NCI-H82 treated with DMSO at 0.1 percent for 48 hours (cell line): Measurements from ENCODE around the gene H2BW2.
"Not testable (repeated sequence)": the region's sequence is repeated elsewhere in the genome, so short reads cannot be mapped to it uniquely, and the experiment has no call there.

Source experiments
- DNase-seq: peaks from one replicate; lab custom pipeline; 2025; ENCODE audit not compliant: unreplicated experiment; lab: John Stamatoyannopoulos, UW

Gene H2BW2

DNA sequence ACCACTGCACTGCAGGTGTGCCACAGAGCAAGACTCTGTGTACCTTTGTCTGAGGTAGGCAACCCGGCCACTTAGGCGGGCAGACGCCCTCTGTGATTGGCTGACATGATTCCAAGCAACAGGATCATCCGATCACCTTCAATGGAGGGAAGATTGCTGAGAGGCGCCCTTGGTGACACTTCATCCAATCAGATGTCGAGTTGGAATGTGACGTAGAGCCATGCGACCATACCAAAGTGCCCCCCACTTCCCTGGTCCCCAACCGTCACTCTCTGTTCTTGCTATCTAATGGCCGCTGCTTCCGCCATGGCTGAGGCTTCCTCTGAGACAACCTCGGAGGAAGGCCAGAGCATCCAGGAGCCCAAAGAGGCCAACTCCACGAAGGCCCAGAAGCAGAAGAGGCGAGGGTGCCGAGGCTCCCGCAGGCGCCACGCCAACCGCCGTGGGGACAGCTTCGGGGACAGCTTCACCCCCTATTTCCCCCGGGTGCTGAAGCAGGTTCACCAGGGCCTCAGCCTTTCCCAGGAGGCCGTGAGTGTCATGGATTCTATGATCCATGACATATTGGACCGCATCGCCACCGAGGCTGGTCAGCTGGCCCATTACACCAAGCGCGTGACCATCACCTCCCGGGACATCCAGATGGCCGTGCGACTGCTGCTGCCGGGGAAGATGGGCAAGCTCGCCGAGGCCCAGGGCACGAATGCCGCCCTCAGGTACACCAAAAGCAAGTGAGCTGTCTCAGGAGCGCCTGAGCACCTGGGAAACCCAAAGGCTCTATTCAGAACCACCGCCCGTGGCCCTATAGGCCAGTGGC is at the start of gene H2BW2:
TSS of gene H2BW2 (plus strand) at position 268 of the 817 bp plus-strand sequence. CDS start at position 307, 39 bp downstream.
- no peak for DNase-seq

GRCh38 chrX:103999234-103999633 is 40.5 kb upstream of the H2BW2 start:
- no peak for DNase-seq

GRCh38 chrX:104008831-104009230 is 30.9 kb upstream of the H2BW2 start:
- no peak for DNase-seq

- DNase-seq, result no peak
Observed at GRCh38 chrX:104013158-104013557, 26.6 kb upstream of the H2BW2 start.

GRCh38 chrX:104013606-104014005 is 26.1 kb upstream of the H2BW2 start, which contains the start of gene H2BW1:
Gene H2BW1 (minus strand): TSS chrX:104013708. CDS start chrX:104013576, 132 bp downstream.
- no peak for DNase-seq

GRCh38 chrX:104015576-104015975 is 24.2 kb upstream of the H2BW2 start:
- not testable (repeated sequence) for DNase-seq

DNA sequence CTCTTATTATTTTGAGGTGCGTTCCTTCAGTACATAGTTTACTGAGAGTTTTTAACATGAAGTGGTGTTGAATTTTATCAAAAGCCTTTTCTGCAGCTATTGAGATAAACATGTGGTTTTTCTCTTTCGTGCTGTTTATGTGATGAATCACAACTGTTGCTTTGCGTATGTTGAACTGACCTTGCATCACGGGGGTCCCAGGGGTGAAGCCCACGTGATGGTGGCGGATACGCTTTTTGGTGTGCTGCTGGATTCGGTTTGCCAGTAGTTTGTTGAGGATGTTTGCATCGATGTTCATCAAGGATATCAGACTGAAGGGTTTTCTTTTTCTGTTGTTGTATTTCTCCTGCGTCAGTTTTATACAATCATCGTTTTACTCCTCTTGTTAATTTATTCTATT is 21.6 kb upstream of the H2BW2 start:
- no peak for DNase-seq

GRCh38 chrX:104041003-104041402 is 1.2 kb downstream of the H2BW2 start:
- no peak for DNase-seq

DNA sequence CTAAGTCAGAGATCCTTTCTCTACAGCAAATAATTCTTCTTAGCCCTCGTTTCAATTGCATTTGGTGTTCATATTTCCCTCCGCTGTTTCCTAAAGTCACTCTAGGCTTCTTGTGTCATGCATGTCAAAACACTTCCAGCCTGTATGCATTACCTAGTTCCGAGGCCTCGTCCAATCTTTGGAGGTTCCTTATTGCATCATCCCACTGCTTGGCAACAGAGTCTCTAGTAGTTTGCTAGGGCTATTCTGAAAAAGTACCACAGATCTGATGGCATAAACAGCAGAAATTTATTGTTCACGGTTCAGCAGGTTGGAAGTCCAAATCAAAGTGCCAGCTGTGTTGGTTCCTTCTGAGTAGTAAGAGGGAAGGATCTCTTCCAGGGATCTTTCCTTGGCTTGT is 5.9 kb downstream of the H2BW2 start:
- no peak for DNase-seq

- DNase-seq, result no peak
Observed at GRCh38 chrX:104047171-104047570, 7.4 kb downstream of the H2BW2 start.

DNA sequence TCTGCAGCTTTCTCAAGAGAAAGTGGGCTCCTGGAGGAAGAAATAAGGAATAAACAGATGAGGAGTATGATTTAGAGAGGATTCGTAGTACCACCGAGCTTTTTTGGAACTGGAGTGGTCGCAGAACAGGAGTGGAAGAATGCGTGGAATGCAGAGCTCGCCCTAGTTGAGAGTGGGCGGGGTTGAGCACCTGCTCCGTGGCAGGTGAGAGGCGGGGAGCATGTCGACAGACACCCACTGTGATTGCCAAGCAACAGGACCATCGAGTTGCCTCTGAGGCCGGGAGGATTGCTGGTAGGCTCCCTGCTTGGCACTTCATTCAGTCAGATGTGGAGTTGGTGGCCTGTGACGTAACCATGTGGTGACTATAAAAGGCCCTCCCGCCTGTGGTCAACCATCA is 15.2 kb downstream of the H2BW2 start:
- not testable (repeated sequence) for DNase-seq

DNA sequence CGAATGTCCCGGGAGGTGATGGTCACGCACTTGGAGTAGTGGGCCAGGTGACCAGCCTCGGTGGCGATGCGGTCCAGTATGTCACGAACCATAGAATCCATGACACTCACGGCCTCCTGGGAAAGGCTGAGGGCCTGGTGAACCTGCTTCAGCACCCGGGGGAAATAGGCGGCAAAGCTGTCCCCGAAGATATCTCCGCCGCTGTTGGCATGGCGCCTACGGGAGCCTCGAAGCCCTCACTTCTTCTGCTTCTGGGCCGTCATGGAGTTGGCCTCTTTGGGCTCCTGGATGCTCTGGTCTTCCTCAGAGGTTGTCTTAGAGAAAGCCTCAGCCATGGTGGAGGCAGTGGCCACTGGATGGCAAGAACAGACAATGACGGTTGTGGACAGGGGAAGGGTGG is 22.9 kb downstream of the H2BW2 start:
- not testable (repeated sequence) for DNase-seq

DNA sequence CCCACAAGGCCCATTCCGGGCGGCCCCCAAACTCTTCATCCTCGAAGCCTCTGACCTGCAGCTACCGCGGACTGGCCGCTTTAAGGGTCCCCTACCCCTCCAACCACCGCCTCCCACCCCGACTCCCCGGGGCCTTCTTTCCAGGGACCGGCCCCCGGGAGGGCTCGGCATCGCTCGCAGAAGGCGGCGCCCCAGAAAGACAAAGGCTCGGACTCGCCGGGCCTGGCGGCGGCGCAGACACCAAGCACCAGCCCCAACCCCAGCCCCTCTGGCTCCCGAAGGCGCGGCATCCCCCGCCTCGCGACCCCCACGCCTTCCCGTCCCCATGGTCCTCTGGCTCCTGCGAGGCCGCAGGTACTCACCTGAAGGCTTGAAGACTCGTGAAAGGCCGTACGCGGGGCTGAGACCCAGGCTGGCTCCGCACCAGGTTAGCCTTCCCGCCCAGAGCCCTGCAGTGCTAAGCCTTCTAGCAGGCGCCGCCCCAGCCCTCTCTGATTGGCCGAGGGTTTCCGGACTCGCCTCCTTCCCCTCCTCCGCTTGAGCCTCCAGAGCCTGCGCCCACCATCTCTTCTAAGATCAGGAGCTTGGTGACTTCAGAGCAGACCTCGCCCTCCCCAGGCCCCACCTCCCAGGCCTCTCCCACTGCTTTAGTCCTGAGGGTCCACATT is 36.2 kb downstream of the H2BW2 start, which contains the start of gene TMSB15C:
TSS of gene TMSB15C (minus strand) at position 459 of the 668 bp plus-strand sequence.
- not testable (repeated sequence) for DNase-seq

DNA sequence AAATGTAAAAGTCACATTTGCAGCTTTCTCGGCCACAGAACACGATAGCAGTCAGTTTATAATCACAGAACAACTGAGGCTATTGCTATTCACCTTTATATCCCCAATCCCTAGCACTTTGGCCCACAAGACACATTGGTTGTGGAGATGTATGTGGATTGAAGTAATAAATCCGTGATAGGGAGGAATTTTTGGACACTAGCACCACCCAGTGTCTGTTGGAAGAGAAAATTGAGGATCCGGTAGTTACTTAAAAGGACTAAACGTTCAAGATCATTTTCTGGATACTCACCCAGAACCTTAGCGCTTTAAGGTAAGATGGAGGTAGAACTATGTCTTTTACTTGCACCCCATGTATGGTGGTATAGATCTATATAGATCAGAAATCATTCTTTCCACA is 38.1 kb downstream of the H2BW2 start:
- not testable (repeated sequence) for DNase-seq

- DNase-seq, result no peak
Observed at GRCh38 chrX:104084063-104084462, 44.3 kb downstream of the H2BW2 start.

GRCh38 chrX:104084534-104085277 is 45.0 kb downstream of the H2BW2 start:
- no peak for DNase-seq

DNA sequence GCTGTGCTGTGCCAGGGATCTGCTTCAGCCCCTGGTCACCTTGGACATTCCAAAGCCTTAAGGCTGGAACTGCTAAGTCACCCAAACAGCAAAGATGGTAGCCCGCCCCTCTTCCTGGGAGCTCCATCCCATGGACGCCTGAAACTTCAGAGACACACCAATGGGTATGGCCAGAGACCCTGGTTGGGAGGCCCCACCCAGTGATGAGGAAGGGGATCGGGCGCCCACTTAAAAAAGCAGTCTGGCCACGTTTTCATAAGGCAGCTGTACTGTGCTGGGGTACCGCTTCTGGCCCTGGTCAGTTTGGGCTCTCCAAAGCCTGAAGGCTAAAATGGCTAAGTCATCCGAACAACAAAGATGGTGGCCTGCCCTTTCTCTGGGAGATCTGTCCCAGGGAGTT is 45.7 kb downstream of the H2BW2 start:
- no peak for DNase-seq

GRCh38 chrX:104085919-104086318 is 46.2 kb downstream of the H2BW2 start:
- no peak for DNase-seq
